Glomerular visceral epithelial cell (primary cell): ENCODE data around the gene CSRP1.
"Not testable (repeated sequence)": the region's sequence is repeated elsewhere in the genome, so short reads cannot be mapped to it uniquely, and the experiment has no call there.

Experiments
- DNase-seq: peaks from one replicate; pipeline ENCODE4 v3.0.0-alpha.2; 2016; ENCODE audit errors: extremely low spot score

The CSRP1 gene

DNA sequence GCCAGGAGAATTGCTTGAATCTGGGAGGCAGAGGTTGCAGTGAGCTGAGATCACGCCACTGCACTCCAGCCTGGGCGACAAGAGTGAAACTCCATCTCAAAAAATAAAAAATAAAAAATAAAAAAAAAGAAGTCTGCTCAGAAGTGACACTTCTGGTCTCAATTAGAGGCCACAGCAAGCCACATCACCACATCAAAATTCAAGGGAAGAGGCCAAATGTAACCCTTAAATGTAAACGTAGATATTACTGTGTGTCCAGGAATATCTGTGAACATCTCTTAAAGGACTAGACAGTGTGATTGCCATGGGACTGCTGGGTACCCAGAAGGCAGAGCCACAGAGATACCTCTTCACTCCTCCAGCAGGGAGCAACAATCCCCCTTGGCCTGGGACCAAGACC, 28.3 kb downstream of the CSRP1 start:
- DNase-seq = not testable (repeated sequence)

DNA sequence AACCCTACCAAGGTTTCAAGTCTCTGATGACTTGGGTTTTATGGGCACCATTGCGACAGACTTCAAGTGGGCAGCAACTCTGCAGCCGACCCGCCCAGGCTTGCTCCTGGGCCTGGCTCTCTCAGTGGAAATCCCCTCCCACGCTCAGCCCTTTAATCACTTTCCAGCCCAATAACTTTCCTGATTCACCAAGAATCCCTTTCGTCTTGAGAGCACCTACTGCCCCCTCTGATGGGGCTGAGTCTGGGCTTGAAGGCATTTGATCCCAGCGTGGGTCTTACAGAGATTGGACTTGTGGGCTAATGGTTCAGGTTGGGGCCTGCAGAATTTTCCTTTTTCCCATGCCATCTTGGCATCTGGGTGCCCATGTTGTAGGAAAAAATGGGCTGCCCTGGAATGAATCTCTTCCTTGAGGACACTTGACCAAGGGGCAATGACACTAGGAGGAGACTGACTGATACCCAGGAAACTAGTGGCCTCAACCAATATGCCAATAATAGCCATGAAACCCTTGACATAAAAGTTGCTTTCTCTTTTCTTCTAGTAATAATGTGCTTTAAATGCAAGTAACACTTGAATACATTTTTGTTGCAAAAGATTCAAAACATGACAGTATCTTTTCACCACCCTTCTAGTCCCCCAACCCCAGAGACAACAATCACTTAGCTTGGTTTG, 30.1 kb downstream of the CSRP1 start:
- peak; percentile 80 for DNase-seq

DNA sequence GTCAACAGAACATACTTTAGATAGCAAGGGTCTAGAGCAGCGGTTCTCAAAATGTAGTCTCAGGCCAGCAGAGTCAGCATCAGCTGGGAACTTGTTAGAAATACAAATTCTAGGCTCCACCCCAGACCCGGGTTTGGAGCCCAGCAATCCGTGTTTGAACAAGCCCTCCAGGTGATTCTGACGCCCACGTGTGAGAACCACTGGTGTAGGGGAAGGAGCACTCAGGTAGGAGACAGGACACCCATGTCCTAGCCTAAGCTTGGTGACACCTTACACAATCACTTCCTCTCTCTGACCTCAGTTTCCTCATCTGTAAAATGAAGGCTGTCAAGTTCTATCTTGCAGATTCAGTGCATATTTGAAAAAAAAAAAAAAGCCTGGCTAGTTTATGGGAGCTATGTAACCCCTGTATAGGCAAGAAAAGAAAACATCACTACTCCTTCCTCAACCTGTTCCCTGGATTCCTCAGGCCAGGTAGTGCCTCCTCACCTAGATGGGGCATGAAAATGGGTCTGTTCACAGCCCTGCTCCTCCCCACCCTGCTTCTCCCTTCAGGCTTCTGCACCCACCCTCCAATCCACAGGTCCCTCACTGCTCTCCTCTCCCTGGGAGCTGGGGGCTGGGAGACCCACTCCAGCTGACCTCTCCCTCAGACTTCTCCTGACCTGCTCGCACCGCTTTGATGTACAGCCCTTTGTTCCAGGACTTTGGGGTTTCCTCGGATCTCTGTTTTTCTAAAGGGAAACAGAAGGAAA, 30.8 kb downstream of the CSRP1 start:
- DNase-seq = no peak

DNA sequence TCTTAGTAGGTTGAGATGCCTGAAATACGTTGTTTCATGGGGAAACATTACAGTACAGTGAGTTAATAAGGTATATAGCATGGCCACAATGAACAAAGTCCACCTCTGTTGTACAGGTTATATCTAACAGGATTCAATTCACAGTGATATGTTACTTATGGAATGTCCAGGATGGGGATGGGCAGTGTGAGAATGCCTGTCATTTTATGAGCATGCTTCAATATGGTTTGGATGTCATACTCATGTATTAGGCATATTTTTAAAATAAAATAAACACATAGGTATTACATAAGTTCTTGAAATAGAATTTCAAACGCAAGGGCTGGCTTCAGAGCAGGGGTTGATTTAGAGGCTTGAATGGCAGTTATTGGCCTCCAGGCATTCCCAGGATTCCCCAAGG, 31.8 kb downstream of the CSRP1 start:
- DNase-seq = no peak

DNA sequence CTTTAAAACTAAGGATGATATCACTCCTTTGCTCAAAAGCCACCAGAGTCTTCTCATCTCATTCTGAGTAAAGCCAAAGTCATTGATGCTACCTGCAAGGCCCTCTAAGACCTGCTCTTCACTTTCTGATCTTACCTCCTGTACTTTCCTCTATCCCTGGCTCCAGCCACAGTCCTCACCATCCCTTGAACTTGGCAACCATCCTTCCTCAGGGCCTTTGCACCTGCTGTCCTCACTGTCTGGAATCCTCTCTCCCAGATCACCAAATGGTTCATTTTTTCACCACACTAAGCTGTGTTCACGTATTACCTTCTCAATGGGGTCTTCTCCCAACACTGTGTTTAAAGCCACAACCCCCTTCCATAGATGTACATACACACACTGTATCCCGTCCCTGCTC, 33.6 kb downstream of the CSRP1 start:
- no peak for DNase-seq

DNA sequence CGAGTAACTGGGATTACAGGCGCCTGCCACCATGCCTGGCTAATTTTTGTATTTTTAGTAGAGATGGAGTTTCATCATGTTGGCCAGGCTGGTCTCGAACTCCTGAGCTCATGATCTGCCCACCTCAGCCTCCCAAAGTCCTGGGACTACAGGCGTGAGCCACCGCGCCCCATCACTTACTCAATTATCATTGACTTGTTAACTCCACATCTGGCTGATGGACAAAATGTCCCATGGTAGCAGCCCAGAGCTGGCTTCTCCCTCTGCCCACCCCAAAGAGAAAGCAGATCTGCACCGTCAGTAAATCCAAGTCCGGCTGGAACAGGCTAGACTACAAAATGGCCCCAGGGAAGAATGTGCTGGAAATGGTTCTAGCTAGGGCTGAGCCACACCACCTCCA, 34.6 kb downstream of the CSRP1 start:
- DNase-seq = not testable (repeated sequence)

DNA sequence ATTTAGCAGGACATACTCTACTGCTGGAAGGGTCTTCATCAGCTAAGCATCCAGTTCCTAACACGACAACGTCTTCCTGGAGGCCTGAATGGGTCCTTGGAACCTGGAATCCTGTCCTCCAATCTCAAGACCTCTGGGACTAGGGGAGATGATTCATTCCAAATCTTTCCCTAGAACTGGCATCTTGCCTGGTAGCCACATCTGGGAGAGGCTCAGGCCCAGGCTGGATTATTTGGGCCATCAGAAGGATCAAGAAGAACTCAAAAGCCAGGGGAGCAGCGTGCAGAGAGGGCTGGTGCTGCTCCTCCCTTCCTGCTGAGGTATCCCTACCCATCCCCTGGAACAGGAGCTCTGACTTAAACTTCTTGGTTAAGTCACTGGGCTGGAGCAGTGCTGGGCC, 35.2 kb downstream of the CSRP1 start:
- DNase-seq = no peak

DNA sequence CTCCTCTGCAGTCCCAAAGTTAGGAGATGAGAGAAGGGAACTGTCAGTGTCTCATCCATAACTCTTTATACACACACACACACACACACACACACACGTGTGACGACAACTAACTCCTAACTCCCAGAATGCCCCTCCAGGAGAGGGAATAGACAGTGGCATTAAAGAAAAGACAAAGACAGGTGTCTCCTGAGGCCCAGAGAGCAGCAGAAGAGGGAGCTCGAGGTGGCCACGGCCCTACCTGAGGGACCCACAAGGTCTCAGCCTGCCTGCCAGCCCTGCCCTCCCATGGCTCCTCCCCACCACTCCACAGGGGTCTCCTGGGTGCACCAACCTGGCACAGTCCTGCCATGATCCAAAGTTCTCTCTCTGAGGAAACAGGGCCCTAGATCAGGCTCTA, 36.3 kb downstream of the CSRP1 start:
- DNase-seq = no peak

DNA sequence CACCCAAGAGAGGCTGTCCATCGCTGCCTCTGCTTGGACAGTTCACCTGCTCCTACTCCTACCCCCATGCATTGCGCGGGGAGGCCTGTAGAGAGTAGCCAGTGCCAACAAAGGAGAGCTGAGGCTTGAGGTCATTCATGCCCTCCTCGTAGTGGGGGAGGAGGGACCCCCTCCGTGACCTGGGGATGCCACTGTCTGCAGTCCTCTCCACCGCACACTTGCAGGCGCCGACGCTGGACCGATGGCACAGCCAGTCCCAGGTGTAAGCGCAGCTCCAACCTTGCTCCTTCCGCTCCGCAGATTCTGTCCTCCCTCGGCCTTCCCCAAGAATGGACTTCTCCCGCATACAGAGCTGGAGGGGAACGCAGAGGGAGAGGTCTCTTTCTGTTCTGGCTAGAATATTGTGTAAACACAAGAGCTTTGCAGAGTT, 37.3 kb downstream of the CSRP1 start:
- no peak for DNase-seq

DNA sequence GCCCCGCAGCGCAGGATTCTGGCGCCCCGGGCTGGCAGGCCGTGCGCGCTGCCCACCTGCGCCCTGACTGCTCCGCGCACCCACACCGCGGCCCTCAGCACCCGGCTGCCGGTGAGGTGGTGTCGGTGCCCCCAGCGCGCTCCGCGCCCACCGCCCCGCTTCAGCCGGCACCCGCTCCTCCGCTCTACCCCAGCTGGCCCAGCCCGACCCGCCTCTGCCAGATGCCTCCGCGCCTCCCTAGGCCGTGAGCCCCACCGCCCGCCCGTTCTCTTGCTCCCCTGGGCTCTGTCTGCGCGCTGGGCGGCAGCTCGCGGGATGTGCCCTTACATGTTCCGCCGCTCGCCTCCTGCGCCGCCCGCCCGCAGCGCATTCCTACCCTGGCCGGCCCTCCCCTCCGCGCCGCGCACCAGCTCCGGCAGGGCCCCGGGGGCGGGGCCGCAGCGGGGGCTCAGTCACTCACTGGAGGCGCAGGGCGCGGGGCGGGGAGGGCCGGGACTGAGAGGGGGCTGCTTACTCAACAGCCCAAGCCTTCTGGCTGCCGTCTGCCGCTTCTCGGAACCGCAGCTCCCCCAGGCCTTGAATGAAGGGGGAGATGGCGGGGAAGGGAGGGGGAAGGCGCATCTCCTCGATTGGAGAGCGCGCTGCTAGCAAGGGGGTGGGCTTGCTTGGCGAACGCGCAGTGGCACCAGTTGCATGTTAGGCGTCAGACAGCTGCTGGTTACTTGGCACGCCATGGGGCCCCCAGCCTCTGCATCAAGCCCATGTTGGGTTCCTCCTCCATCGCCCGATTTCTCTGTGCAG, 37.9 kb downstream of the CSRP1 start, which contains the start of gene PHLDA3:
Gene PHLDA3 (minus strand): TSS at position 345 of the 801 bp plus-strand sequence. CDS start 402 bp downstream, outside the sequence.
- DNase-seq = peak; percentile 90

DNA sequence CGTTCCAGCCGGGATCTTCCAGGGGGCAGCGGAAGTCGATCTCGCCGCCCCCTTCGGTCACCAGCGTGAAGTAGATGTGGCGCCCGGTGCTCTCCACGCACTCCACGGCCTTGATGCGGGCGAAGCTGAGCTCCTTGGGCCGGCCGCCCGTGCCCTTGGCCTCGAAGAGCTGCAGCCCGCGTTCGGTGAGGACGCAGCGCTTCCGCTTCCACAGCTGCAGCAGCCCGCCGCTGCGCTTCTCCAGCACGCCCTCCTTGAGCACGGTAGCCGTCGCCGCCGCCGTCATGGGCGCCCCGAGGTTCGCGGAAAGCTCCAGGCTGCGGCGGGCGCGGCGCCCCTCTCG, 38.5 kb downstream of the CSRP1 start:
- DNase-seq = peak; percentile 39

DNA sequence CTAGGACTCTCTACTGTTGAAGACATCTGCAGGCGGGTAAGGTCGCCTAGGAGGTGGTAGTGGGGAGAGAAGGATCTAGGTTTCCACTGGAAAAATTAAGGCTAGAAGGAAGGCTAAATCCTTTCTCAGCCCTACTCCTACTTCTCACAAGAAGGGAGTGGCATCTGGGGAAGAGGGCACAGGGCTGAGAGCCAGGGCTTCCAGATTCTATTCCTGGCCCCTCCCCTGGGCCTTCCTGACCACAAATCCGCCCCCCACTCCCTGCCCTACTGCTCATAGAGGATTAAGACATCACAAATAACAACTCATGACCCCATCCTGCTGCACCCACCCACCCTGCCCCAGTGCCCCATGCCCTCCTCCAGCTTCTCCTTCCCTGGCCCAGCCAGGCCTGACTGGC, 40.4 kb downstream of the CSRP1 start:
- no peak for DNase-seq

DNA sequence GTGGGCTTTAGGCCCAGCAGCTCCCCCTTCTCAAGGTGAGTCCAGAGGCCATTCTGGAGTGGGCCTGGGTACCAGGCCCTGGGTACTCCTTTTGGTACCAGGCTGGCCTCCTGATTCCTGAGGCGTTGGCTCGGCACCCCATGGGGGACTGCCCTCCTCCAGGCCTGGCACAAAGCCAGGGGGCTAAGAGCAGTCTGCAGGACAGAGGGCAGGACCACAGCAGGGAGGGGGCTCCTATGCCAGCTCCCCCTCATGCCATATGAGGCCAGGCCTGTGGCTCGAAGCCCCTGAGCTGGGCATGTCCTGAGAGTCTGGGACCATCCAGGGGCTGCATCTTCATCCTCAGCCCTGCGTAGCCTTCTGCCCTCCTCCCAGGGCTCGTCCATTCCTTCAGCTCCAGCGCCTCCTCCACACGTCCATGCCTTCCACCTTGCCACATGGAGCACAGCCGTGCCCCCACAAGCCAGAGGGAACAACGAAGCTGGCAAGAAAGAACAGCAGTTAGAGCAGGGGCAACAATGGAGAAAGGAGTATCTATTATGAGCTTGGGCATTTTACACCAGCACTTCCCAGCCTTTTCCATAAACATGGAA, 41.1 kb downstream of the CSRP1 start:
- DNase-seq = no peak

DNA sequence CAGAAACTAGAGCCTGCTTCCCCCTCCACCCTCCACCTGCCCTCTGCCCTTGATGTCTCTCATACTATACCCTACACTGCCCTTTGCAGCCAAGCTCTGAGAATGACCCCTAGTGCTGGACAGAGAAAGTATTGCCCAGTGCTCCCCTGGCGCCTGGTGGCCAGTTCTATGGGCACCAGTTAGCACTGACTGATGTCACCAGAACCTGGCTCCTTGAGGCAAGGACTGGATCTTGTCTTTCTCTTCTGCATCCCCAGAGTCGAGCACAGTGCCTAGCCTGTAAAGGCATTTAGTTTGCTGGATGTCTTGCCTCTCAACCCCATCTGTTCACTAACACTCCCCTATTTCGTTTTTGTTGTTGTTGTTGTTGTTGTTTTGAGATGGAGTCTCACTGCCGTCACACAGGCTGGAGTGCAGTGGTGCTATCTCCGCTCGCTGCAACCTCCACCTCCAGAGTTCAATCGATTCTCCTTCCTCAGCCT, 43.8 kb downstream of the CSRP1 start:
- DNase-seq = peak; percentile 58

DNA sequence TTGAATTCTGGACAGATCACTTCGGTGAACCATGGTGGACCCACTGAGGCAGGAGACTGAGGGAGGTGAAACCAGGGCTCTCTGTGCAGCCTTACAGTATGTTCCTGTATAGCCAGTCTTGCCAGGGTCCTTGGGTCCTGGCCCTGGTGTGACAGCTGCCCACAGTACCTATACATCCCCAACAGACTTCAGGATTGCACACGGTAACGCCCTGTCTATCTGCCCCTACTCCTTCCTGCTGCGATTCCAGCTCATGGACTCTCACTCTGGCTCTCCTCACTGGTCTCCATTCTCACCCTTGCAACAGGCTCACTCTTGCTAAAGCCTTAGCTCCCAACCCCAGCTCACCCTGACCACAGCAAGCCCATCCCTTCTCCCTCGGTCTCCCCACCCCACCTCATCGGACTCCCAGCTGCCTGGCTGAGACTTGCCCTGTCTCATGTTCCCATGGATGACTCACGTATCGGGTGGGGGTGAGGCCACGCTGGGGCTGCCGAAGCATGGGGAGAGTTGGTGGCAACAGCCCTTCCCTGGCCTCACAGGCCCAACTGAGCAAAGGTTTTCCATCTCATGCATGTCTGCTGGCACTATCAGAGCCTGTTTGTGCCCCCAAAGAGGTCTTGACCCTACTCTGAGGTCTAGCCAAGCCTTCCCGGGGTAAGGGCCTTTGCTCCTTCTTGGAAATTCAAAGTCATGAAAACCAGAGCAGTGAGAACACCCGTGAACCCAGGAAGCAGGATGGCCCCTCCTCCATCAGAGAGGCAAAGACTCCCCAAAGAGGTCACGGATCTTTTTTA, 45.1 kb downstream of the CSRP1 start:
- DNase-seq = peak; percentile 98

DNA sequence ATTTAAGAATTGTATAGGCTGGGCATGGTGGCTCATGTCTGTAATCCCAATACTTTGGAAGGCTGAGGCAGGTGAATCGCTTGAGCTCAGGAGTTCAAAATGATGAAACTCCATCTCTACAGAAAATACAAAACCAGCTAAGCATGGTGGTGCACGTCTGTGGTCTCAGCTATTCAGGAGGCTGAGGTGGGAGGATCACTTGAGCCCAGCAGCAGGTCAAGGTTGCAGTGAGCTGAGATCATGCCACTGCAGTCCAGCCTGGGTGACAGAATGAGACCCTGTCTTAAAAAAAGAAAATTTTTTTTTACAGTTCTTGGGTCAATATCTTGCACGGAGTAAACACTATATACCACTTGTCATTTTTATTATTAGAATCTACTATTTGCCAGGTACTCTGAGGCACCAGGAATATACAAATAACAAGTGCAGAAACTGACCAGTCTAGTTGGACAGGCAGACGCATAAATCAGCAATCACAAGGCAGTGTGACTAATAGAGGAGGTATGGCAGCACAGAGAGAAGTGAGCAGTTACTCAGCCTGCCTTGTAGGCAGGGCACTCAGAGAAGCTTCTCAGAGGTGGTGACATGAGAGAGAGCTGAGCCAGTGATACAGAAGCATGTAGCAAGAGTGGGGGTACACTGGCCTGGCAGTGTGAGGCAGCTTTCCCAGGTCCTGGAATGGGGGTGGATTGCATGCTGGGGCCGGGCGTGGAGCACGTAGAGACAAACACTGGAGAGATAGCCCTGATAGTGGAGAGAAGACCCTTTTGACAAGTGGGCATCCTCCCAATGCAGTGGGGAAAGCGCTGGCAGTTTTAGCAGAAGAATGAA, 45.9 kb downstream of the CSRP1 start:
- DNase-seq = peak; percentile 92

DNA sequence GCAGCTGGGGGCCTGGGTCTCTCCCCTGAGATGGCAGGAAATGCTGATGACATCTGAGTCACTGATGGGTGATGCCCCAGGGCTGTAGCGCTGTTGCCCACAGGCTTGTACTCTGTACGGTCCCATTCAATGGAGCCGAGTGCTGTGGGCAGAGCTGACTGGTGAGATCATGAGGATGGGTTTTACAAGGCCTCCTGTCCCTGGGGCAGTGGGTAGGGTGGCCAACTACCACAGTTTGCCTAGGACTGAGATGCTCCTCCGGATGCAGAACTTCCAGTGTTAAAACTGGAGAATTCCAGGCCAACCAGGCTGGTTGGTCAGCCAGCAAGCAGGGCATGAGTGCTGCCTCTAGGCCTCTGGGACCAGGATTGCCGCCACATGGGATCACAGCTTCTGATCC, 47.1 kb downstream of the CSRP1 start:
- DNase-seq = no peak

DNA sequence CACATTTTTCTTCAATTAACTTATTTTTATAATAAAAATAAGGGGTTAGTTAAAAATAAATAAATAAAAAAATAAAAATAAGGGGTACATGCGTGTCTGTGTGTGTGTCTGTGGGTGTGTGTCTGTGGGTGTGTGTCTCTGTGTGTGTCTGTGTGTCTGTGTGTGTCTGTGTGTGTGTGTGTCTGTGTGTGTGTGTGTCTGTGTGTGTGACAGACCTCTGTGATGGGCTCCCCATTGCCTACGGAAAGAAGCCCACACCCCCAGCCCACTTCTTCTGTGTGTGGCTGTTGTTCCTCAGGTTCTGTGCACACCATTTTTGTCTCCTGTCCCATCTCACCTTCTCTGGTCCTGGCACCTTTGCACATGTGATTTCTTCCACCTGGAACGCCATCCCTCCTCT, 47.9 kb downstream of the CSRP1 start:
- no peak for DNase-seq

DNA sequence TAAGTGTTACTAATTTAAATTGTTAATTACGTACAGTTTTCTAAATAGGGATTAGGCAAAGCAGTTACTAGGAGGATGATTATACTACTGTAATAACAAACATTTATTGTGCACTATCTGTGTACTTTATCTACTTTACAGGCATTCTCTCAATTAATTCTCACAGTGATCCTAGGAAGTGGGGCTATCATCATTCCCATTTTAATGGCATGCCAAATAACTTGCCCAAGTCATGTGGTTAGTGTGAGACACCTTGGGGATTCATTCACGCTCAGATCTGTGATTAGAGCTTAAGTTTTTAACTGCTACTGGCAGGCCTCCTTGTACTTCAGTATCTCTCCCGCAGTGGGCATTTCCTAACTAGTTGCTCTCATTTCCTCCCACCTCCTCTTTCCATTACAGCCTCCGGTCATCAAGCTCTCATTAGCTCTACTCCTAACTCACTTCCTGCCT, 49.4 kb downstream of the CSRP1 start:
- DNase-seq = no peak
